ENCODE results near the gene SFXN5.

SFXN5 gene

GRCh38 chr2:72917877-72918553 is 153.5 kb downstream of the SFXN5 start:
- DNase-seq (ENCODE audit: low spot score): no peak
- Histone ChIP-seq H3K27ac (no peak overlapping the region), H3K4me3 (peak overlapping the region; percentile 60)
- no peak for TF ChIP-seq CTCF (IDR thresholded peaks at IDR 0.05)

- TF ChIP-seq CTCF (IDR thresholded peaks at IDR 0.05): no peak
- Histone ChIP-seq H3K27ac (no peak within 1 kb of the TSS), H3K4me3 (peak within 1 kb of the TSS; percentile 60)
- DNase-seq (ENCODE audit: low spot score): no peak
These were observed 154.2 kb downstream of the SFXN5 start, which contains the start of gene EMX1 for GRCh38 chr2:72917138-72917876. EMX1 (plus strand) TSS chr2:72917519; CDS start chr2:72917853, 334 bp downstream.

- Histone ChIP-seq H3K4me3 (peak overlapping the region; percentile 60), H3K27ac (no peak overlapping the region)
- peak; percentile 56 for DNase-seq (ENCODE audit: low spot score)
- TF ChIP-seq CTCF (IDR thresholded peaks at IDR 0.05): no peak
These were observed 154.8 kb downstream of the SFXN5 start for GRCh38 chr2:72916743-72917137.

- H3K27ac ChIP-seq: no peak overlapping the region
- peak overlapping the region; percentile 60 for H3K4me3 ChIP-seq
- TF ChIP-seq CTCF (IDR thresholded peaks at IDR 0.05): no peak
- DNase-seq (ENCODE audit: low spot score): peak; percentile 63
These were observed 155.4 kb downstream of the SFXN5 start for GRCh38 chr2:72915907-72916742.

- peak; percentile 60 for DNase-seq (ENCODE audit: low spot score)
- Histone ChIP-seq H3K27ac (no peak overlapping the region), H3K4me3 (peak overlapping the region; percentile 60)
- TF ChIP-seq CTCF (IDR thresholded peaks at IDR 0.05): no peak
These were observed 156.1 kb downstream of the SFXN5 start for GRCh38 chr2:72915320-72915906.

GRCh38 chr2:72914589-72915319 is 156.8 kb downstream of the SFXN5 start:
- TF ChIP-seq CTCF (IDR thresholded peaks at IDR 0.05): no peak
- no peak for DNase-seq (ENCODE audit: low spot score)
- Histone ChIP-seq H3K27ac (no peak overlapping the region), H3K4me3 (no peak overlapping the region)
